HG02938 (cell line): ENCODE data around the gene CENPK.
A peak's percentile ranks its signal among the peaks of the same experiment; 100 is the strongest.
"Not testable (repeated sequence)": the region's sequence is repeated elsewhere in the genome, so short reads cannot be mapped to it uniquely, and the experiment has no call there.

Experiments
- ATAC-seq: cut with Tn5 transposase; IDR thresholded peaks from one replicate; pipeline ENCODE4 v1.9.1; 2021; ENCODE audit warnings: mild to moderate bottlenecking, moderate library complexity; ENCODE audit not compliant: unreplicated experiment

The CENPK gene, protein sequence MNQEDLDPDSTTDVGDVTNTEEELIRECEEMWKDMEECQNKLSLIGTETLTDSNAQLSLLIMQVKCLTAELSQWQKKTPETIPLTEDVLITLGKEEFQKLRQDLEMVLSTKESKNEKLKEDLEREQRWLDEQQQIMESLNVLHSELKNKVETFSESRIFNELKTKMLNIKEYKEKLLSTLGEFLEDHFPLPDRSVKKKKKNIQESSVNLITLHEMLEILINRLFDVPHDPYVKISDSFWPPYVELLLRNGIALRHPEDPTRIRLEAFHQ

DNA sequence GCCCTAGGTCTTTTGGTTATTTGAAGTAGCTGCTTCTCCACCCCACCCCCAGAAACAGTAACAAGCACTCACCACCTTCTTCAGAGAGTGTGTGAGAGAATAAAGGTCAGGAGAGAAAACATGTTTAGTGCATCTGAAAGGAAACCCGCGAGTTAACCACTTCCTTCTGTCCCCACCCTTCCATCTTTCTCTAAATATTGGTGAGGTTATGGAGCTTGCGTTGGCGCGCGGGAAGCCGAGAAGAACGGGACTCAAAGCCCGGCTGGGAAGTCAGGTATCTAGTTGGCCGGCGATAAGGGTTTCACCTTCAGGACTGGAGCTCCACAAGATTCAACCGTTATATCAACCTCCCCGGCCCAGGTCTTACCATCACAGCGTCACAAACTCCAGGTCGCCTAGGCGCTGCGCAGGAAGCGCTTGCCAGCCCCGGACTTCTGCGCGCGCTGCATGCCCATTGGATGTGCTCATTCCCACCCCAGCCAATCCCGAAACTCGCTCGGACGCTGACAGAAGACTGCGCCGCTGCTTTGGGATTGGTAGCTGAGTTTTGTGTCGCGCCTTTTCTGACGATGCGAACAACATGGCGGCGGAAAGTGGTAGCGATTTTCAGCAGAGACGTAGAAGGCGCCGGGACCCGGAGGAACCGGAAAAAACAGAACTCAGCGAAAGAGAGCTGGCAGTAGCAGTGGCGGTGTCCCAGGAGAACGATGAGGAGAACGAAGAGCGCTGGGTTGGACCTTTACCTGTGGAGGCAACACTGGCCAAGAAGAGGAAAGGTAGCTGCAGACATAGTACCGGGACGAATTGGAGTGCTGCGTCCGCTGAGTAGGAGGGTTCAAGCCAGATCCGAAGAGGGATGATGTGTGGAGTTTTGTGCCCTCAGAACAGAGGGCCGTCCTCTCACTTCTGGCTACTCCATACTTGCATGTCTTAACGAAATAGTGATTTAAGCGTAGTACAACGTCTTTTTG lies at the start of gene CENPK, which contains the start of gene PPWD1:
TSS of gene CENPK (minus strand) at position 438 of the 971 bp plus-strand sequence. CDS start 8,261 bp downstream, outside the sequence.
TSS of gene PPWD1 (plus strand) at position 566 of the 971 bp plus-strand sequence. CDS start at position 581, 15 bp downstream.
- ATAC-seq, result peak; percentile 98

DNA sequence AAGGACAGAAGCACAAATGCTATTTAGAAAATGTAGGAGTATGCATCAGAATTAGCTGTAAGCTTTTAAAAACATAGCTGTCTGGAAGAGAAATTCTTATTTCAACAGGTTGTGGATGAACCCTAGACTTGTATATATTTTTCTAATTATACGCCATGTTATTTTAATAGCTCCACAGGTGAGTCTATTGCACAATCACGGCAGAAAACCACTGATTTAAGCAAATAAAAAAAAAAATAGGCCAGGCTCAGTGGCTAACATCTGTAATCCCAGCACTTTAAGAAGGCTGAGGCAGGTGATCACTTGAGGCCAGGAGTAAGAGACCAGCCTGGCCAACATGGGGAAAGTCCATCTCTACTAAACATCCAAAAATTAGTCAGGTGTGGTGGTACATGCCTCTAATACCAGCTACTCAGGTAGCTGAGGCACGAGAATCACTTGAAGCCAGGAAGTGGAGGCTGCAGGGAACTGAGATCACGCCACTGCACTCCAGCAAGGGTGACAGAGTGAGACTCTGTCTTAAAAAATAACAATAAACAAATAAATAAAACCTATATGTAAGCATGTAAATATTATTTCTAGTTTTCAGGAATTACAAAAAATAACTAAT lies 49.4 kb upstream of the CENPK start:
- ATAC-seq, result no peak

DNA sequence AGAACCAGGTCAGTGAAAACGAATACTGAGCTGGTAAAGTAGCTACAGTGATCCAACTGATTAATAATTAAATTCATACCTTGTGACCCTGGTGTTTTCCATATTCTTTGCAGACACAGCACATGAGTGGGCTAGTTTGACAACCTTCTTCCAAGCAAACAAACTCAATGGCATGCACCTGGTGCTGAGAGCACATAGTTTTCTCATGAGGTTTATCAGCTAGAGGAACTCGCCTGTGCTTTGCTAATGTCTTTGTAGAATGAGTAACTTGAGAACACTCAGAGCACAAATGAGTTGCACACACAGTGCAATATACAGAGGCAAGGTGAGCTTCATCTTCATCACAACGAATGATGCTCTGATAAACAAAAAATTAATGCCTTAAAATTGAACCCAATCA lies 48.6 kb upstream of the CENPK start:
- ATAC-seq, result no peak

DNA sequence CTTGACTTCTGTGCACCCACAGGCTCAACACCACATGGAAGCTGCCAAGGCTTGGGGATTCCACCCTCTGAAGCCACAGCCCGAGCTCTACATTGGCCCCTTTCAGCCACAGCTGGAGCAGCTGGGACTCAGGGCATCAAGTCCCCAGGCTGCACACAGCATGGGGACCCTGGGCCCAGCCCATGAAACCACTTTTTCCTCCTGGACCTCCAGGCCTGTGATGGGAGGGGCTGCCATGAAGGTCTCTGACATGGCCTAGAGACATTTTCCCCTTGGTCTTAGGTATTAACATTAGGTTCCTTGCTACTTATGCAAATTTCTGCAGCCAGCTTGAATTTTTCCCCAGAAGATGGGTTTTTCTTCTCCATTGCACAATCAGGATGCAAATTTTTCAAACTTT lies 38.8 kb upstream of the CENPK start:
- ATAC-seq, result not testable (repeated sequence)

DNA sequence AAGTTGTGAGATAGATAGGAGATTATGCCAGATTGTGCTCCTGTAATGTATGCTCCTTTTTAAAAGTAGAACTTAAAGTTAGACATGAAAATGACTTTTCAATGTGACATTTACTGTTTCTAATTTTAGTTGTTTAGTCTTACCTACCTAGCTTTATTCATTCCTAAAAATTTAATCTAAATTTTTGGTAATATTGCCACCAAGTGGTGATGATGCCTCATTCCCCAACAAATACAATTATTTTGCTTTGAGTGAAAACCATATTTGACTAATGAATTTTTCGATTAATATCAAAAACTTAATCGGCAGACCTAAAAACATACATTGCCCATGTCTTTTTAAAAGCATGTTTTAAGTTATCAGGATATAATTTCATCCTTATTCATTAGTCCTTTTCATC lies 25.7 kb upstream of the CENPK start:
- no peak for ATAC-seq

DNA sequence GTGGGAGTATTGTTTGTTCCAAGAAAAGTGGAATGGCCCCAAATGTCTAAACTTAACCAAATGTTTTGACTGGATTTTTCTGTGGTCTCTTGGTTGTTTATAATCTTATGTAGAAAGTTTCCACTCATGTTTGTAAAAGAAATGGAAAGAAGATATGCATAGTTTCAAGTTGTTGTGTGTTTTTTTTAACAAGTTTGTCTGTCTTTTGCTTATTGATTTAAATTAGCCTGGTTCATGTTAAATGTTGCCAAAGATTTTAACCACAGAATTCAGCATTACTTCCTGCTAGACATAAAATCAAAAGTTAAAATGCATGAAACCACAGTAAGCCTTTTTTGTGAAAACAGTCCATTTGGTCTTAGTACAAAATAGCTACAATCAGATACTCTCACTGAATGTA lies 14.2 kb upstream of the CENPK start:
- no peak for ATAC-seq

DNA sequence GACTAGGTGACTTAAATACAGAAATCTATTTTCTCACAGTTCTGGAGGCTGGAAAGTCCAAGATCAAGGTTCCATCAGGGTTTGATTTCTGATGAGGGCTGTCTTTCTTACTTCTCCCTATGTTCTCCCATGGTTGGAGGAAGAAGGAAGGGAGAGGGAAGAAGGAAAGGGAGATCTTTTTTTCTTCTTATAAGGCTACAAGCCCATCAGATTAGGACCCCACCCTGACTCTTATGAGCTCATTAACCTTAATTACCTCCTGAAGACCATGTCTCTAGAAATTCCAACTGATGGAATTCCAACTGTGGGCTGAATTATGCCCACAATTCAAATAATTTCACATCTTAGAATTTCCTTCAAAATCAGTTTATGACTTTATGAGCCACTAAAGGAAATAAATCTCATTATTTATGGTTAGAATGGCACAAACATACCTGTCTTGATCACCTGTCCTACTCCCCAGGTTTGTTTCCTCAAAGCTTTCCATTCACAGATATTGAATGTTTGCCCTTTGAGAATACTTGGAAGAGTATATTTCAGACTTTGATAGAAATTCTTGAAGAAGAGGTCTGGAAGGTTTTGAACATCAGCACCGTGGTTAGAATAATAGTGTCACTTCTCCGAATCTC lies 7.7 kb upstream of the CENPK start:
- no peak for ATAC-seq

DNA sequence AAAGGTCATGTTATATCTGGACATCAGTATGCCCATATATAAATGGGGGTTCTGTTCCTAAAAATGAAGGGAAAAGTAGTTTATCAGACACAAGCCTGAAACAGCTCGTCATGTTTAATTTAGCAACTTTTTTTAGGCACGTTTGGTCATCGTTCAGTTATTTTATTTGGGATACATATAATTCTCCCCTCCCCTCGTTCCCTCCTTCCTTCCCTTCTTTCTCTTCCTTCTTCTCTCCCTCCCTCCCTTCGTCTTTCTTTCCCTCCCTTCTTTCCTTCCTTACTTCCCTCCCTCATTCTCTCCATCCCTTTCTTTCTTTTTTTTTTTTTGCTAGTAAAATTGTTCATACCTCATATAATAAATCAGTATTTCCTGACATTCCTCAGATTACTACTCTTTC lies 3.5 kb upstream of the CENPK start:
- no peak for ATAC-seq

DNA sequence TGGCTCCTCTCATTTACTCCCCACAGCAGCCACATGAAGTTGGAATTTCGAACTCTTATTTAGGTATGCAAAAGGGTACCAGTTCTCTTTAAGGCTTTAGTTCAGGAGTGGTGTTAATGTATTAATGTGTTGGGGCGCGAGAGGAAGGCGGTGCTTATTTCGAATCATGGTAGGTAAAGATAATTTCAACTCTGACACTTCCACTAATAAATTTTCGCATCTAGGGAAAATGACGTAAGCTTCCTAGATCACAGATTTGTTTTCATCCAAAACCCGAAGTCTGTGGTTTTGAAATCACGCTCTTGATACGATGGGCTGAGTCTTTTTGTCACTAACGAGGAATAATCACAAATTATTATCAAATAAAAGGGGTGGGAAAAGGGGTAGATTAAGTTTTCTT lies 809 bp upstream of the CENPK start:
- ATAC-seq, result no peak

DNA sequence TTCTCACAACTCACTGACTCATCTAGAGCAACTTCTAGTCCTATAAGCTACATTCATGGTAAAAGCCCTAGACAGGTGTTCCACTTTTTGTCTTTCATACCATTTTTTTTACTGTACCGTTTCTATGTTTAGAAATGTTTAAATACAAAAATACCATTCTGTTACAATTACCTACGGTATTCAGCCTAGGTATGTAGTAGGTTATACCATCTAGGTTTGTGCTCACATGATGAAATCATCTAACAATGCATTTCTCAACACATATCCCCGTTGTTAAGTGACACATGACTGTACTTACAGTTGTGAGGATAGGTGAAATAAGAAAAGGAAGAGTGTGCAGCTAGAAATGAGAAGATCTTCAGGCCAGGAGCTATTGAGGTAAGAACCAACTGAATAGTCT lies 6.2 kb downstream of the CENPK start:
- no peak for ATAC-seq

DNA sequence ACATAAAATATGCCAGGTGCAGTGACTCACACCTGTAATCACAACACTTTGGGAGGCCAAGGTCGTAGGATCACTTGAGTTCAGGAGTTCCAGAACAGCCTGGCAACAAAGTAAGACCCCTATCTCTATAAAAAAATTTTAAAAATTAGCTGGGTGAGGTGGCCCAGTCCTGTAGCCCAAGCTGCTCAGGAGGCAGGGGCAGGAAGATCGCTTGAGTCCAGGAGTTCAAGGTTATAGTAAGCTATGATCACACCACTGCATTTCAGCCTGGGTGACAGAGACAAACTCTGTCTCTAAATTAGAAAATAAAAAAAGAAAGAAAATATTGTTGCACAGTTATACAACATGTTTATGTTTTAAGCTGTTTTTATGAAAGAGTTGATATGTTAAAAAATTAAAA lies 6.8 kb downstream of the CENPK start:
- no peak for ATAC-seq

DNA sequence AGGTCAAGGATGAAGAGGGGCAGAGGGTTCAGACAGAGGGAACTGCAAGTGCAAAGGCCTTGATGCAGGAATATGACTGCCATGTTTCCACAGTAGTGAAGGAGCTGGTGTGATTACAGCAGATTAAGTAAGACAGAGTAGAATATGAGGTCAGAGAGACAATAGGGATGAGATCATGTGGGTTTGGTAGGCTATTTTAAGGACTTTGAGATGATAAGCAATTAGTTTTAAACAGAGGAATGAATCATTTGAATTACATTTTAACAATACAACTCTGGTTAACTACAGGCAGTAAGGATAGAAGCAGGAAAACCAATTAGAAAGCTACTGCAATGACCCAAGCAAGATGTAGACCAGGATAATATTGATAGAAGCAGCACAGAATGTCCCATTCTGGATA lies 7.7 kb downstream of the CENPK start:
- ATAC-seq, result no peak

DNA sequence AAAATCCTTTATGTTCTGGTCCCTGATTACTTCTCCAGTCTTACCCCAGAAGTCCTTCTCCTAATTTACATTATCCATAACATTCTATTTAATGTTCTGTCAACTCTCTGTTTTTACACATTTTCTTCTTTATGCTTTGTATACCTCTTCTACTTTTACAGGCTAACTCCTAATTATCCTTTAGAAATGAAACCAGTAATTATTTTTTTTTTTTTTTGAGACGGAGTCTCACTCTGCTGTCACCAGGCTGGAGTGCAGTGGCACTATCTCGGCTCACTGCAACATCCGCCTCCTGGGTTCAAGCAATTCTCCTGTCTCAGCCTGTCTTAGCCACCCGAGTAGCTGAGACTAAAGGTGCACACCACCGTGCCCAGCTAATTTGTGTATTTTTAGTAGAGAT lies 9.0 kb downstream of the CENPK start:
- no peak for ATAC-seq

DNA sequence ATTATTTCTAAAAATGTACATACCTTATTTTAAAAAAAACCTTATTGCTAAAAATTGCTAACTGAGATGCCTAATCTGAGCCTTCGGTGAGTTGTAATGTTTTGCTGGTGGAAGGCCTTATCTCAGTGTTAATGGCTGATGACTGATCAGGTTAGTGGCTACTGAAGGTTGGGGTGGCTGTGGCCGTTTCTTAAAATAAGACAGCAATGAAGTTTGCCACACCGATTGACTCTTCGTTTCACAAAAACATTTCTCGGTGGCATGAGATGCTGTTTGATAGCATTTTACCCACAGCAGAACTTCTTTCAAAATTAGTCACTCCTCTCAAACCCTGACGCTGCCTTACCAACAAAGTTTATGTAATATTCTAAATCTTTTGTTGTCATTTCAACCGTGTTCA lies 14.7 kb downstream of the CENPK start:
- no peak for ATAC-seq

DNA sequence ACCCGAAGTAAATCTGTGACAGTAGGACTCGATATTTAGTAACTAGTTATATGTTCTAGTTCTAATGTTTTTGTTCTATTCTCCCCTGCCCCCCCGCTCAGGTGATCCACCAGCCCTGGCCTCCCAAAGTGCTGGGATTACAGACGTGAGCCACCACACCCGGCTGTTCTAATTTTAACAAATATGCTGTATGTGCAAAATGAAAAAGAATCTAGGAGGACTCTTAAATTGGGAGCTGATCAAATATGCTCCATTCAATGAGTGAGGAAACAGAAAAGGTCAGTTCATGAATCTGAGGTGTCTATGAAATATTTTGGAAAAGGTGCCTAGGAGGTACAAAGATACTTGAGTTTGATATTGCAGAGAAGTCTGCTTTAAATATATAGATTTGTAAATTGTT lies 16.8 kb downstream of the CENPK start:
- no peak for ATAC-seq

DNA sequence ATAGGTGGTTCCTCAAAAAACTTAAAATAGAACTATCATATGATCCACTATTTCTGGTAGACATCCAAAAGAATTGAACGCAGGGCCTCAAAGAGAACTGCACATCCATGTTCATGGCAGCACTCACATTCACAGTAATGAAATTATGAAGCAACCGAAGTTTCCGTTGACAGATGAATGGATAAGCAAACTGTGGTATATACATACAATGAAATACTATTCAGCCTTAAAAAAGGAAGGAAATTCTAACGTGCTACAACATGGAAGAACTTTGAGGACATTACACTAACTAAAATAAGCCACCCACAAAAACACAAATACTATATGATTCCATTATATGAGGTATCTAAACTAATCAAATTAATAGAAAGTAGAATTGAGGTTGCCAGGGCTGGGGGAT lies 18.5 kb downstream of the CENPK start:
- ATAC-seq, result no peak

DNA sequence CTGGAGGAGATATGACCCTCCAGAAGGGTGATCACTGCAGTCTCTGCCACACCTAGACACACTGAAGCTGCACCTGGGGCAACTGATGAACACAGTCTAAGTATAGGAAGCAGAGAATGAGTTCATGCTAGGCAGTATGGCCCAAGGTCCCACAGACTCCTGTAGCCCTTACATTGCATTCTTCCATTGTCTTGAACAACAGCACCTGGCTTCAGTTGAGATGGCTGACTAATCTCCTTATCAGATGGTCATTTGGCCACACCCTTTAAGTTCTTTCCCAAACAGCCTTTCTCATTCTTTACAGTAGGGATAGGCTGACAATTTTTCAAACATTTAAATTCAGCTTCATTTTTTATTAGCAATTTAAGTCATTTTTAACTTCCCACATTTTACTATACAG lies 23.1 kb downstream of the CENPK start:
- no peak for ATAC-seq

DNA sequence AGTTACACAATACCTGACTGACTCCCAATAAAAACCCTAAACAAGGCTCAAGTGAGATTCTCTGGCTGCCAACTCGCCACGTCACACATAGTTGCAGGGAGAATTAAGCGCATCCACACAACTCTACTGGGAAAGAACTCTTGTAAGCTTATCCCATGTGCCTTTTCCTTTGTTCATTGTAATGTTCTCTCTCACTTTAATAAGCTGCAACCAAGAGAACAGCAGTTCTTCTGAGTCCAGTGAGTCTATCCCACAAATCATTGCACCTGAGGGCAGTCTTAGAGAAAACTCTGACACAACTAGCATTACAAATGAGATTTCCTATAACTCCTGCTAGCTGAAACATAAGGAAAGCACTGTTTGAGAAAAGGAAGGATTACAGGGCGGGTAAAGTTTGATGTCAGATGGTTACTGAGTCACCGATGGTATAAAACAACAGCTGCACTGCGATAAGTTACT lies 27.4 kb downstream of the CENPK start:
- no peak for ATAC-seq

DNA sequence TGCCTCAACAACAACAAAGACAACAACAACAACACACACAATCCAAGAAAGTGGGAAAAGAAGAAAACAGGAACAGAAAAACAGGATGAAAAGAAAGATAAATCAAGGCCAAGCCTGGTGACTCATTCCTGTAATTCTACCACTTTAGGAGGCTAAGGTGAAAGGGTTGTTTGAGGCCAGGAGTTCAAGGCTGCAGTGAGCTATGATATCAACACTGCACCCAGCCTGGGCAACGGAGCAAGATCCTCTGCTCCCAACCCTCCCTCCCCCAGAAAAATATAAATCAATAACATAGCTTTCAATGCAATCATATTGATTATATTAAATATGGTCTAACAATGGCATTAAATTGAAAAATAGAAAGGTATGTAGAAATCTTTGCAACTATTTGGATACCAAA lies 32.1 kb downstream of the CENPK start:
- ATAC-seq, result no peak

DNA sequence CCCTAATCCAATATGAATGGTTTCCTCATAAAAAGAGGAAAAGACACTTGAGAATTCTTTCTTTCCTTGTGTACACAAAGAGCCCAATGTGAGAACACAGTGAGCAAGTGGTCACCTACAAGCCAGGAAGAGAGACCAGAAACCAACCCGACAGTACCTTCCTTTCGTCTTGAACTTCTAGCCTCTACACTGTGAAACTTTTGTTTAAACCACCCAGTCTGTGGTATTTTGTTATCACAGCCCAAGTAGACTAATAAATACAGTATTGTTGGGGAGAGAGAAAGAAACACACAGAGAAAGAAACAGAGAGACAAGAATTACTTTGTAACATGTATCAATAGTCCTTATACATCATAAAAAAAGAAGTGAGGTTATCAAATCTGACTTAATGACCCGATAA lies 37.2 kb downstream of the CENPK start:
- ATAC-seq, result no peak
